HG03066 (cell line): ENCODE measurements around the gene PRKCG.

Experiments
- ATAC-seq: cut with Tn5 transposase; IDR thresholded peaks from one replicate; pipeline ENCODE4 v1.9.1; 2021; ENCODE audit warnings: low read depth; ENCODE audit not compliant: unreplicated experiment

The PRKCG gene

DNA sequence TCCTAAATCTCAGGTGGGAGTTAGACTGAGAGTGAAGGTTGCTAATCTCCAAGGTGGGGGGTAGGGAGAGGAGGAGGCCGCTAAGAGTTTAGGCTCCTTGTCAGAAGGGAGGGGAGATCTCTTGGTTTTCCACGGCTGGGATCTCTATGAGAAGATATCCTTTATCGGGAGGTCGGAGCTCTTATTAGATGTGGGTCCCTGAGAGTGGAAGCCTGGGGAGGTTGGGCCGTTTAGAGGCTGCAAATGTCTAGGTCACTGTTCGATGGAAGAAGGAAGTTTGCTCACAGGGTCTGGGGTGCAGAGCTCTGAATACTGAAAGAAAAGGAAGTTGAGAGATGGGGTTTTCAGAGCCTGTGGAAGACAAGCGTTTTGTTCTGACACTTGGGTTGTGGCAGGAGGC is 10.5 kb upstream of the PRKCG start:
- ATAC-seq, result no peak

DNA sequence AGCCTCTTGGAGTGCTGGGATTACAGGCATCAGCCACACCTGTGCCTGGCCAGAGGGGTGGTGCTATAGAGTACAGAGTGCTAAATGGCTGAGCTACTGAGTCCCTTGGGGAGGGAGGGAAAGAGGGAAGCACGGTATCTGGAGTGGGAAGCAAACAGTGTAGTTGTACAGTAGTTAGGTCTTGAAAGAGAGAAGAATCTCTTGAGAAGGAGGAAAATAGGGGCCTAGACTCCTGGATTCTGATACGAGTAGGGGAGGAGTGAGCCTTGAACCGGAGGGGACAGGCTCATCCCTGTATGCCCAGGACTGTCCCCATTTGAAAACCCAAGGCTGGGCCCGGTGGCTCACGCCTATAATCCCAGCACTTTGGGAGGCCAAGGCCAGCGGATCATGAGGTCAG is 9.2 kb upstream of the PRKCG start:
- ATAC-seq, result no peak

DNA sequence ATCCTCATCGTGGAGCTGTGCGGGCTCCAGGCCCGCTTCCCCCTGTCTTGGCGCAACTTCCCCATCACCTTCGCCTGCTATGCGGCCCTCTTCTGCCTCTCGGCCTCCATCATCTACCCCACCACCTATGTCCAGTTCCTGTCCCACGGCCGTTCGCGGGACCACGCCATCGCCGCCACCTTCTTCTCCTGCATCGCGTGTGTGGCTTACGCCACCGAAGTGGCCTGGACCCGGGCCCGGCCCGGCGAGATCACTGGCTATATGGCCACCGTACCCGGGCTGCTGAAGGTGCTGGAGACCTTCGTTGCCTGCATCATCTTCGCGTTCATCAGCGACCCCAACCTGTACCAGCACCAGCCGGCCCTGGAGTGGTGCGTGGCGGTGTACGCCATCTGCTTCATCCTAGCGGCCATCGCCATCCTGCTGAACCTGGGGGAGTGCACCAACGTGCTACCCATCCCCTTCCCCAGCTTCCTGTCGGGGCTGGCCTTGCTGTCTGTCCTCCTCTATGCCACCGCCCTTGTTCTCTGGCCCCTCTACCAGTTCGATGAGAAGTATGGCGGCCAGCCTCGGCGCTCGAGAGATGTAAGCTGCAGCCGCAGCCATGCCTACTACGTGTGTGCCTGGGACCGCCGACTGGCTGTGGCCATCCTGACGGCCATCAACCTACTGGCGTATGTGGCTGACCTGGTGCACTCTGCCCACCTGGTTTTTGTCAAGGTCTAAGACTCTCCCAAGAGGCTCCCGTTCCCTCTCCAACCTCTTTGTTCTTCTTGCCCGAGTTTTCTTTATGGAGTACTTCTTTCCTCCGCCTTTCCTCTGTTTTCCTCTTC is 8.0 kb upstream of the PRKCG start:
- no peak for ATAC-seq

DNA sequence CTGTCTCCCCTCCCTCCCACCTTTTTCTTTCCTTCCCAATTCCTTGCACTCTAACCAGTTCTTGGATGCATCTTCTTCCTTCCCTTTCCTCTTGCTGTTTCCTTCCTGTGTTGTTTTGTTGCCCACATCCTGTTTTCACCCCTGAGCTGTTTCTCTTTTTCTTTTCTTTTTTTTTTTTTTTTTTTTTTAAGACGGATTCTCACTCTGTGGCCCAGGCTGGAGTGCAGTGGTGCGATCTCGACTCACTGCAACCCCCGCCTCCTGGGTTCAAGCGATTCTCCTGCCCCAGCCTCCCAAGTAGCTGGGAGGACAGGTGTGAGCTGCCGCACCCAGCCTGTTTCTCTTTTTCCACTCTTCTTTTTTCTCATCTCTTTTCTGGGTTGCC is 7.4 kb upstream of the PRKCG start:
- ATAC-seq, result no peak

DNA sequence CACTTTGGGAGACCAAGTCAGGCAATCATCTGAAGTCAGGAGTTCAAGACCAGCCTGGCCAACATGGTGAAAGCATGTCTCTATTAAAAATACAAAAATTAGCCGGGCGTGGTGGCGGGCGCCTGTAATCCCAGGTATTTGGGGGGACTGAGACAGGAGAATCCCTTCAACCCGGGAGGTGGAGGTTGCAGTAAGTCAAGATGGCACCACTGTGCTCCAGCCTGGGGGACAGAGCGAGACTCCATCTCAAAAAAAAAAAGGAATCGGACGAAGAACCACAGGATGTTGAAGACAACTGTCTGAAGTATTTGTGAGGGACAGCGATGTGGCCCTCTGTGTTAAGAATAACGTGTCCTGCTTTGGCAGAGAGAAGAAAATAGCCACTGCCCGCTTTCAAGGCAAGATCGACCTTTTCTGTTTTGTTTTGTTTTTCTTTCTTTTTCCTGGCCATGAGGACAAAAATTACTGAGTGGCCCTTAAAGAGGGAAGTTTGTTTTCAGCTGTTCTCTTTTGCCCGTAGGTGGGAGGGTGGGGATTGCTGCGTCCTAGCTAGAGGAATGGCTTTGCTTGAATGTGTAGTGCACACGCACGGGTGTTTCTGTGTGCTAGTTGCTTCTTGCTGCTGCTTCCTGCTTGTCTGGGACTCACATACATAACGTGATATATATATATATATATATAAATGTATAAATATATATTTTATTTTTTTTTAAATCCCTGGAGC is 6.2 kb upstream of the PRKCG start:
- no peak for ATAC-seq

DNA sequence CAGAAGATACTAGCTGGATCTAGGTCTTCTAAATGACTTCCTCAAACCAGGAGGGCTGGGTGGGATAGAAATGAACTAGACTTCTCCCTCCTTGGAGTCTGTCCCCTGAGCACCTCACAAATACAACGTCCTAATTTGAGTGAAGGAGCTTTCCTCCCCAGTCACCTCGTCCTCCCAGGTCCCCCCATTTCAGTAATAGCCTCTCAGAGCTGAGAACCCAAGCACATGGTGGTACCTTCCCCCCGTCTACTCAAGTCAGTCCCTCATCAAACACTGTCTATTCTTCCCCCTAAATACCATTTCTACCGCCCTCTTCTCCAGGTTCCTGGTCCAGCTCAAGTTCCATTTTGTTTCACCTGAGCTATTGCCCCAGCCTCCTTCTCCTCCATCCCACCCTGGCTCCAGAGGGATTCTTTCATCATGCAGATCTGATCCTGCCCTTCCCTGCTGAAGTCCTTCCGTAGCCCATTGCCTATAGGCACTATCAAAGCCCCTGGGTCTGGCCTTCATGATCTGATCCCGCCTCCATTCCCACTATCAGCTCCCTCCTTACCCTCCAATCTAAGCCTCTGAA is 5.3 kb upstream of the PRKCG start:
- ATAC-seq, result no peak

DNA sequence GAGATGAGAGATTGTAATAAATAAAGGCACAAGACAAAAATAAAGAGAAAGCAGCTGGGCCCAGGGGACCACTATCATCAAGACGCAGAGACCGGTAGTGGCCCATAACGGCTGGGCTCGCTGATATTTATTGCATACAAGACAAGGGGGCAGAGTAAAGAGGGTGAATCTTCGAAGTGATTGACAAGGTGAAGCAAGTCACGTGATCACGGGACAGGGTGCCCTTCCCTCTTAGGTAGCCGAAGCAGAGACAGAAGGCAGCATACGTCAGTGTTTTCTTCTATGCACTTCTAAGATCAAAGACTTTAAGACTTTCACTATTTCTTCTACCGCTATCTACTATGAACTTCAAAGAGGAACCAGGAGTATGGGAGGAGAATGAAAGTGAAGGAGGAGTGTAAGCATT is 4.6 kb upstream of the PRKCG start:
- ATAC-seq, result no peak

DNA sequence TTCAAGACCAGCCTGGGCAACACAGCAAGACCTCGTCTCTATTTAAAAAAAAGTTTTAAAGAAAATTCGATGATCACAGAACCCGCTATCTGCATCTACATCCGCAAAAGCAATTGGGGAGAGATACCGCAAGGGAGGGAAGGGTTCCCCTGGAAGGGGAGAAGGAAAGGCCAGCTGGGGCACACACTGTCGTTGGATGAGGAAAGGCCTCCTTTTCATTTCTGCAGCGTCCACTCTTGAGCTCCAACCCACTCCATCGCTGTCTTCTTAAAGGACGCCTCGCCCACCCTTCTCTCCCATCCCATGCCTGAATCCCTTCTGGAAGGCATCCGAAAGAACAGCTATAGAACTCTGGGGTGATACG is 3.2 kb upstream of the PRKCG start:
- ATAC-seq, result no peak

DNA sequence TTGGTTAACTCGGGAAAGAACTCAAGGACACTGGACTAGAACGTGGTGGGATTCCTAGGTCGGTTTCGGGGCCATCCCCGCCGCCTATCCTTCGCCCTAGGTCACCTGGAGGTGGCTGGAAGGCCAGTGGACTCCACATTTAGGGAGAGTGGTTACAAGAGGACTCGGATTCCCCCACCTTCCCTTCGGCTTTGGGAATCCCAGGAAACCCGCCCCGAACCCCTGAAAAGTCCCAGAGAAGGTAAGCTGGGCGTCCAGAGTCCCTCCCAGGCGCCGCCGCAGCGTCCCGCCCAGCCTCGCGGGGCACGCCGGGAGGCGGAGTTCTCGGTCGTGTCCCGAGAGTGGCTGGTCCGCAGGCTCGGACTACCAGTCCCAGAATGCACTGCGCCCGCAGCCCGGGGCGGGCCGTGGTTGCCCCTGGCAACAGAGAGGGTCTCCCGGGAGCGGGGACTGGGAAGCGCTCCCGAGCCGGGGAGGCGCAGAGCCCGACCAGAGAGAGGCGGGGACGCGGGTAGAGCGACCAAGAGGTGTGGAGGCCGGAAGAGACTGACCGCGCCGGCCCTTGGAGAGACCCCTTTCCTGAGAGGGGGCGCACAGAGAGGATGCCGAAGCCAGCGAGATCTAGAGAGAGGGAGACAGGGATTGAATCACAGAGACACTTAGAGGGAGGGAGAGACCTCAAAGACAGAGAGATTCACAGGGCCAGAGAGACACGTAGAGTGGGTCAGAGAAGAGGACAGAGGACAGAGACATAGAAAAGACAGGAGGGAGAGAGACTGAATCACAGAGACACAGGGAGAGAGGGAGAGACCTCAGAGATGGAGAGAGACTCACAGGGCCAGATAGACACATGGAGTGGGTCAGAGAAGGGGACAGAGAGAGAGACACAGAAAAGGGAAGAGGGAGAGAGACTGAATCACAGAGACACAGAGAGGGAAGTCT is 2.6 kb upstream of the PRKCG start:
- ATAC-seq, result peak; percentile 78

DNA sequence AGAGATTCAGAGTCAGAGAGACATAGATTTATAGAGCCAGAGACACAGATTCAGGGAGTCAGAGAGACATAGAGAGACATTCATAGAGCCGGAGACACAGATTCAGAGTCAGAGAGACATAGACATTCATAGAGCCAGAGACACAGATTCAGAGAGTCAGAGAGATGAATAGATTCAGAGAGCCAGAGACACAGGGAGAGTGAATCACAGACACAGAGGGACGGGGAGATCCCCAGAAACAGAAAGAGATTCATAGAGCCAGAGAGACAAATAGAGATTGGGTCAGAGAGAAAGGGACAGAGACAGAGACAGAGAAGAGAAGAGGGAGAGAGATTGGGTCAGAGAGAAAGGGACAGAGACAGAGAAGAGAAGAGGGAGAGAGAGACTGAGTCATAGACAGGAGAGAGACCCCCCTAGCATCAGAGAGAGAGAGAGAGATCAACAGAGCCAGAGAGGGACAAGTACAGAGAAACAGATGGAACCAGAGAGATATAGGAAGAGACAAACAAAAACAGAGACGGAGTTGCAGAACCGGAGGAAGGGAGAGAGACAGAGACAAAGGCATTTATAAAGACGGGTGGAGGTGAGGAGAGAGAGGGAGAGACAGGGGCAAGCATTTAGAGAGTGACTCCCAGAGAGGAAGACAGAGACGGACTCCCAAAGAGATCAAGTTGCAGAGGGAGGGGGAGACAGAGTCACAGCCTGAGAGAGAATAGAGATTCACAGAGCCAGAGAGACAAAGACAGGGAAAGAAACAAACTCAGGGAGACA is 1.1 kb upstream of the PRKCG start:
- ATAC-seq, result no peak

DNA sequence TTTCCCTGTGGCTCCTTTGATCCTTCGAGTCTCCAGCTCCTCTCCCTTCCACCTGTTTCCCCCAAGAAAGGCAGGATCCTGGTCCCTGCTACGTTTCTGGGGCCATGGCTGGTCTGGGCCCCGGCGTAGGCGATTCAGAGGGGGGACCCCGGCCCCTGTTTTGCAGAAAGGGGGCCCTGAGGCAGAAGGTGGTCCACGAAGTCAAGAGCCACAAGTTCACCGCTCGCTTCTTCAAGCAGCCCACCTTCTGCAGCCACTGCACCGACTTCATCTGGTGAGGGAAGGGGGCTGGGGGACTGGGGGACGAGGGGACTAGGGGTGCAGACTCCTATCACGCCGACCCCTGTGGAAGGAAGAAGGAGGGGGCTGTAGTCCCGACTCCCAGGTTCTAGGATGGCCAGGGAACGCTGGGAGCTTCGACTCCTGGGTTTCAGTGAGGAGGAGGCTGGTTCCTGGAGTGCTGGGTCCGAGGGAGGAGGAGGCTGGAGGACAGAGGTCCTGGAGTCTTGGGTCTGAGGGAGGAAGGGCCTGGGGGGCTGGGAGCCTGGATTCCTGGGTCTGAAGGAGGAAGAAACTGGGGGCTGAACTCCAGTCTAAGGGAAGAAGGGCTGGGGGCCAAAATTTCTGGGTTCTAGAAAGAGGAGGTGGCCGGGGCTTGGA is 524 bp downstream of the PRKCG start:
- ATAC-seq, result no peak

DNA sequence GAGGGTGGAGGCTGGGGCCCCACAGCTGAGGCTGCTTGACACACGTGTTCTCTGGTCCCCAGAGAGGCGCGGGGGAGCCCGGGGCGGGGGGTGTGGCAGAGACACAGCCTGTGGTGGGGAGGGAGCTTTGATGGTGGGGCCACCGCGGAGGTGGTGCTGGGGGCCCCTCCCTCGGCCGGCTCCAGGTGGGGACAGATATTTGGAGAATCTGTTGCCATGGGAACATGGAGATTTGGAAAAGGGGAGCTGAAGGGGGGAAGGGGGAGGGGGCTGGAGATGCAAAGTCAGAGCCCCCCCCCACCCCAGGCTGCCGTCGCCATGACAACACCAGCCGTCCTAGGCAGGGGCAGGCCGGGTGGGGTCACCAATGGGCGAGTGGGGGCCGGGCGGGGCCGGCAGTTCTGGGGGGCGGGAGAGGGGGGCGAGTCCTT is 1.2 kb downstream of the PRKCG start:
- no peak for ATAC-seq

DNA sequence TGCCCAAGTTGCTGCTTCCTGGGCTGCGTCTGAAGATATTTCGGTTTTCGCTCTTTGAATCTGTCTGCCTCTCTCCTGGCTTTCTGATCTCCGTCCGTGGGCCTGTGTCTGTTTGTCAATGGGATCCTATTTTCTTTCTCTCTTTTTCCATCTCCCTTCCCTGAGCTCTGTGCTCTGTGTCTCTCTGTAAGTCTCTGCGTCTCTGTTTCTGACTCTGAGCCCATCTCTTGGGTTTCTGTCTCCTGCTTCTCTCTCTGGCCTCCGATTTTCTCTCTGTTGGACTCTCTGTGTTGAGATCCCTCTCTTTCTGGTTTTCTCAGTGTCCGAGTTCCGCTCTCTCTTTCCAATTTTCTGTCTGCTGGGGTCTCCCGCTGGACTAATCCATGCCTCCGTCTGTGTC is 1.7 kb downstream of the PRKCG start:
- ATAC-seq, result no peak

DNA sequence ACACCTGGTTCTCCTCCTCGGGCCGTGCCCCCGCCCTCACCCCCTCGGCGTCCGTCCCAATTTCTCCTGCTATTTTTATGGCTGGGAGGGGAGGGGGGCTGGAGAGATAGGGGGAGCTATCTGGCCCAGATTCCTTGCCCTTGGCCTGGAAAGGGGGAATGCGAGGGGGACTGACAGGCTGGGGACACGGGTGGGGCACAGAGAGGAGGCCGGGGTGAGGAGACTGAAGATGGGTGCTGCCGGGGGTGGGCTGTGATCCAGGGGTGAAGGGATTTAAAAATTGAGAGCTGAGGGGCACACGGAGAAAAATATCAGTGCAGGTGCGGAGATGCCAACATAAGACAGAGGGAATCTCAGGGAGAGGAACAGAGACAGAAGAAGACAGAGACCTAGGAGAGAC is 2.3 kb downstream of the PRKCG start:
- no peak for ATAC-seq

DNA sequence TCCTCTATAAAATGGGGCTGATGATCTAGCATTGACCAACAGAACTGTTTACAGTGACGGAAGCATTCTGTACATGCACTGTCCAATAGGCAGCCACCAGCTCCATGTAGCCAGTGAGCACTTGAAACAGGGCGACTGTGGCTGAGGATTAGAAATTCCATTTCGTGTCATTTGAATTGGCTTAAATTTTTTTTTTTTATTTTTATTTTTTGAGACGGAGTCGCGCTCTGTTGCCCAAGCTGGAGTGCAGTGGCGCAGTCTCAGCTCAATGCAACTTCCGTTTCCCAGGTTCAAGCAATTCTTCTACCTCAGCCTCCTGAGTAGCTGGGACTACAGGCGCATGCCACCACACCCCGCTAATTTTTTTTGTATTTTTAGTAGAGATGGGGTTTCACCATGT is 3.0 kb downstream of the PRKCG start:
- ATAC-seq, result no peak

DNA sequence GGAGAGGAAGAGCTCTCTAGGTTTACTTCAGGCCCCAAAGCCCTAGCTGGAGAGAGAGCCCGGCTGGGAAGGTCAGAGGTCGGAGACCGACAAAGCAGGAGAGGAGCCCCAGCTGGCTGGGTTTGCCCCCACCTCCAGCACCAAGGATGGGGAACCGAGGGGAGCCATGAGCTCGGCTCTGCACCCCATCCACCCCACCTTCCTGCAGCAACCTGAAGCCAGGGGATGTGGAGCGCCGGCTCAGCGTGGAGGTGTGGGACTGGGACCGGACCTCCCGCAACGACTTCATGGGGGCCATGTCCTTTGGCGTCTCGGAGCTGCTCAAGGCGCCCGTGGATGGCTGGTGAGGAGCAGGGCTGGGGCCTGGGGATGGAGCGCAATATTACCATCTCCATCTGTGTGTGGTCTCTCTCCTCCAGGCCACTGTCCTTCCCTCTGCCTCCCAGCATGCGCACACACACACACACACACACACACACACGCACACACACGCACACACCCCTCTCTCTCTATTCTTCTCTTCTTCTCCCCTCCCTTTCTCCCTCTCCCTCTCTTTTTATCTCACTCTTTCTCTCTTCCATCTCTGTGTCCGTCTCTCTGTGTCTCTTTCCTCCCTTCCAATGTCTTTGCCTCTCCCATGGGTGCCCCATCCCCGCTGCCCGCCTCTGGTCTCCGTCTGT is 10.4 kb downstream of the PRKCG start:
- ATAC-seq, result no peak

DNA sequence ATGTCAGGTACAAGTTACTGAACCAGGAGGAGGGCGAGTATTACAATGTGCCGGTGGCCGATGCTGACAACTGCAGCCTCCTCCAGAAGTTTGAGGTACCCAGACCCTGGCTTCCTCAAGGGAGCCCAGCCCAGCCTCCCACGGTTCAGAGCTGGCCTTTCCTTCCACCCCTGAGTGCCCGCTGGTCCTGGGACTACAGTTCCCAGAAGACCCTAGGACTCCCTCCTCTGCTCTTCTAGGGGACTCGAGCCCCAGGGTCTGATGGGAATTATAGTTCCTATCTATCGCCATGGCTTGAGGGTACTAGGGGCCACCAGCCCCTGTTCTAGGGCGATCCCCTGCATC is 11.0 kb downstream of the PRKCG start:
- no peak for ATAC-seq

DNA sequence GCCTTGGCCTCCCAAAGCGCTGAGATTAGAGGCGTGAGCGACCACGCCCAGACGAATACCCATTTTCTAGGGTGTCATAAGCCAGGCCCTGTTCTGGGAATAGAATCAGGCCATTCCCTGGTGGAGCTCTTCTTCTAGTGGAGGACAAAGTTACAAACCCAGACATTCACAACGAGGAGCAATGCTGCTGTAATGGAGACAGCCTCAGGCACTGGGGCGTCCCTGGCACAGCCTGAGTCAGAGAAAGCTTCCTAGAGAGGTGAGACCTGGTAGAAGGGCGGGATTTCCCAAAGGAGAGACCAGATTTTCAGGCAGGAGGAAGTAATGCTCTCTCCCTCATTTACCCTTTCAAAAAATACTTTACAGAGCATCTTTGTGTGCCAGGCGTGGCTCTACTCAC is 12.7 kb downstream of the PRKCG start:
- ATAC-seq, result no peak

DNA sequence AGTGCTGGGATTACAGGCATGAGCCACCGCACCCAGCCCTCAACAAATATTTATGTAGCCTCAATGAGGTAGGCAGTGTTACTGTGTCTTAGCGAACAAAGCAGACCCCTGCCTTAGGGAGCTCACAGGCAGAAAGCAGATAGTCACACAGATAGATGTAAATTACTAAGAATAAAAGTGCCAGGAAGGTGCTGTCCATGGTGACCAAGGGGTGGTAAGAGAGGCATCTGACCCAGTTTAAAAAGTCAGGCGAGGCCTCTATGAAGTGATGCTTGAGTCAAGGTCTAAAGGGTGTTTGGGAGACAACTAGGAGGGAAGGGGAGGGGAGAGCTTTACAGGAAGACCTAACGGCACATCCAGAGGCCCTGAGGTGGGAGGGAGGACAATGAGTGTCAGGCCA is 14.7 kb downstream of the PRKCG start:
- ATAC-seq, result no peak
